SU-DHL-6 (cell line): Measurements from ENCODE around the gene NTF4.

Experiments
- EZH2phosphoT487 ChIP-seq: fragments of 200-600 bp; sonication (generic), shearing (Covaris generic); conservative IDR thresholded peaks from 2 replicates; pipeline ENCODE4 v1.6.1; 2018; ENCODE audit warnings: mild to moderate bottlenecking, antibody characterized with exemption, low read length, moderate library complexity, mixed read lengths
- TF ChIP-seq, protein P1 (sequence below): fragments of 200-600 bp; sonication (generic); IDR thresholded peaks from one replicate; pipeline ENCODE4 v1.5.1; 2017; ENCODE audit warnings: antibody characterized with exemption, mild to moderate bottlenecking, low read length, moderate library complexity; ENCODE audit not compliant: insufficient read depth, poor library complexity, severe bottlenecking

DNA sequence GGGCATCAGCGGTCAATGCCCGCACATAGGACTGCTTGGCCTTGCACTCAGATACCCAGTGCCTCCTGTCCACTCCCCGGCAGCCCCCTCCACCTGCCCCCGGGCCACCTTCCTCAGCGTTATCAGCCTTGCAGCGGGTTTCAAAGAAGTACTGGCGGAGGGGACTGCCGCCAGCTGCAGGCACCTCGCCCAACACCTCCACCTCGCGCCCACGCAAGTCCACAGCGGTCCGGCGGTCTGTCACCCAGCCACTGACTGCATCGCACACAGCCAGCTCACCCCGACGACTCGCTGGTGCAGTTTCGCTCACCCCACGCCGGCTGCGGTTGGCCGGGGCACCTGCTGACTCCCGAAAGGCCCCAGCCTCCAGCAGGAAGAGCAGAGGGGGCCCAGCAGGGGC is 3.2 kb downstream of the NTF4 start:
- TF ChIP-seq EZH2phosphoT487: no peak
- TF ChIP-seq, protein P1, sequence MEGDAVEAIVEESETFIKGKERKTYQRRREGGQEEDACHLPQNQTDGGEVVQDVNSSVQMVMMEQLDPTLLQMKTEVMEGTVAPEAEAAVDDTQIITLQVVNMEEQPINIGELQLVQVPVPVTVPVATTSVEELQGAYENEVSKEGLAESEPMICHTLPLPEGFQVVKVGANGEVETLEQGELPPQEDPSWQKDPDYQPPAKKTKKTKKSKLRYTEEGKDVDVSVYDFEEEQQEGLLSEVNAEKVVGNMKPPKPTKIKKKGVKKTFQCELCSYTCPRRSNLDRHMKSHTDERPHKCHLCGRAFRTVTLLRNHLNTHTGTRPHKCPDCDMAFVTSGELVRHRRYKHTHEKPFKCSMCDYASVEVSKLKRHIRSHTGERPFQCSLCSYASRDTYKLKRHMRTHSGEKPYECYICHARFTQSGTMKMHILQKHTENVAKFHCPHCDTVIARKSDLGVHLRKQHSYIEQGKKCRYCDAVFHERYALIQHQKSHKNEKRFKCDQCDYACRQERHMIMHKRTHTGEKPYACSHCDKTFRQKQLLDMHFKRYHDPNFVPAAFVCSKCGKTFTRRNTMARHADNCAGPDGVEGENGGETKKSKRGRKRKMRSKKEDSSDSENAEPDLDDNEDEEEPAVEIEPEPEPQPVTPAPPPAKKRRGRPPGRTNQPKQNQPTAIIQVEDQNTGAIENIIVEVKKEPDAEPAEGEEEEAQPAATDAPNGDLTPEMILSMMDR: no peak
